ENCODE data around the gene MYH6. TPM values are rescaled to one million over a fixed set of nuclear protein-coding genes. Genes with fewer than 3 reads are reported as not detected.

Gene MYH6
- total RNA-seq, 1 experiment from 2014 or later: not detected

GRCh38 chr14:23398348-23398747 lies 9.7 kb downstream of the MYH6 start:
- no TSS peak for BruUV-seq (replicated peaks)
- Histone ChIP-seq H3K27me3 (replicated peaks; ENCODE audit: insufficient read depth, low read depth, low read length, poor library complexity) (peaks cover 6% of the 10 kb centered on the region), H3K9me3 (ENCODE audit: low read depth, low read length, poor library complexity, severe bottlenecking) (no peaks in the 10 kb centered on the region), H3K36me3 (ENCODE audit: insufficient read depth, low read length, poor library complexity, severe bottlenecking) (no peaks in the 10 kb centered on the region), H3K27ac (ENCODE audit: low read depth, low read length, poor library complexity, severe bottlenecking) (no peak overlapping the region), H3K4me3 (ENCODE audit: low read depth, low read length, poor library complexity, severe bottlenecking) (no peak overlapping the region), H3K4me1 (ENCODE audit: insufficient read depth, low read length, poor library complexity, severe bottlenecking) (no peaks in the 10 kb centered on the region)
- ChIA-PET CTCF (no interaction called here), POLR2A (ENCODE audit: low non-redundant PET) (no interaction called here)
- no peak for DNase-seq (ENCODE audit: low spot score)
- intact Hi-C loops (cut with micrococcal nuclease; ENCODE audit: unreplicated experiment): no loop called here
- no peak for TF ChIP-seq CTCF (conservative IDR thresholded peaks at IDR 0.05; ENCODE audit: low read depth, low read length)
- TF ChIP-seq EZH2 (IDR thresholded peaks at IDR 0.05; ENCODE audit: borderline replicate concordance, low read depth, low read length, poor library complexity, severe bottlenecking): no peak

- no peaks in the 10 kb centered on the region for H3K4me1 ChIP-seq (ENCODE audit: insufficient read depth, low read length, poor library complexity, severe bottlenecking)
- no peak overlapping the region for H3K4me3 ChIP-seq (ENCODE audit: low read depth, low read length, poor library complexity, severe bottlenecking)
- BruUV-seq (replicated peaks): no TSS peak
- H3K9me3 ChIP-seq (ENCODE audit: low read depth, low read length, poor library complexity, severe bottlenecking): no peaks in the 10 kb centered on the region
- ChIA-PET POLR2A (ENCODE audit: low non-redundant PET) (no interaction called here), CTCF (no interaction called here)
- no peak for DNase-seq (ENCODE audit: low spot score)
- no peak overlapping the region for H3K27ac ChIP-seq (ENCODE audit: low read depth, low read length, poor library complexity, severe bottlenecking)
- peaks cover 4% of the 10 kb centered on the region for H3K27me3 ChIP-seq (replicated peaks; ENCODE audit: insufficient read depth, low read depth, low read length, poor library complexity)
- H3K36me3 ChIP-seq (ENCODE audit: insufficient read depth, low read length, poor library complexity, severe bottlenecking): no peaks in the 10 kb centered on the region
- no peak for TF ChIP-seq CTCF (conservative IDR thresholded peaks at IDR 0.05; ENCODE audit: low read depth, low read length)
- no peak for TF ChIP-seq EZH2 (IDR thresholded peaks at IDR 0.05; ENCODE audit: borderline replicate concordance, low read depth, low read length, poor library complexity, severe bottlenecking)
- intact Hi-C loops (cut with micrococcal nuclease; ENCODE audit: unreplicated experiment): no loop called here
These were observed 11.2 kb downstream of the MYH6 start for GRCh38 chr14:23396781-23397407.

- no peaks in the 10 kb centered on the region for H3K4me1 ChIP-seq (ENCODE audit: insufficient read depth, low read length, poor library complexity, severe bottlenecking)
- TF ChIP-seq CTCF (conservative IDR thresholded peaks at IDR 0.05; ENCODE audit: low read depth, low read length) (no peak), EZH2 (IDR thresholded peaks at IDR 0.05; ENCODE audit: borderline replicate concordance, low read depth, low read length, poor library complexity, severe bottlenecking) (no peak)
- H3K4me3 ChIP-seq (ENCODE audit: low read depth, low read length, poor library complexity, severe bottlenecking): no peak overlapping the region
- POLR2A ChIA-PET (ENCODE audit: low non-redundant PET): no interaction called here
- no peak overlapping the region for H3K27ac ChIP-seq (ENCODE audit: low read depth, low read length, poor library complexity, severe bottlenecking)
- DNase-seq (ENCODE audit: low spot score): no peak
- H3K27me3 ChIP-seq (replicated peaks; ENCODE audit: insufficient read depth, low read depth, low read length, poor library complexity): peaks cover 5% of the 10 kb centered on the region
- BruUV-seq (replicated peaks): no TSS peak
- H3K9me3 ChIP-seq (ENCODE audit: low read depth, low read length, poor library complexity, severe bottlenecking): no peaks in the 10 kb centered on the region
- CTCF ChIA-PET: no interaction called here
- no peaks in the 10 kb centered on the region for H3K36me3 ChIP-seq (ENCODE audit: insufficient read depth, low read length, poor library complexity, severe bottlenecking)
- intact Hi-C loops (cut with micrococcal nuclease; ENCODE audit: unreplicated experiment): no loop called here
These were observed 11.9 kb downstream of the MYH6 start for GRCh38 chr14:23396126-23396525.

All from A673 (cell line).